CD4-positive, alpha-beta T cell treated with Interleukin-15 for 1 hour (primary cell): ENCODE data around the gene KCNIP3.

ENCODE experiments used
- DNase-seq: peaks from one replicate; pipeline ENCODE4 v3.0.0-alpha.2; 2020

KCNIP3 gene

GRCh38 chr2:95314964-95315611 lies 17.9 kb downstream of the KCNIP3 start:
- DNase-seq = no peak

GRCh38 chr2:95315801-95316411 lies 18.8 kb downstream of the KCNIP3 start:
- DNase-seq = no peak

GRCh38 chr2:95316466-95317122 lies 19.4 kb downstream of the KCNIP3 start:
- DNase-seq = no peak

- DNase-seq = no peak
Measured at GRCh38 chr2:95317123-95317500, 20.0 kb downstream of the KCNIP3 start.

- DNase-seq = no peak
Measured at GRCh38 chr2:95317665-95318425, 20.7 kb downstream of the KCNIP3 start.

- DNase-seq = no peak
Measured at GRCh38 chr2:95318431-95319220, 21.5 kb downstream of the KCNIP3 start.

- no peak for DNase-seq
Measured at GRCh38 chr2:95319481-95320343, 22.6 kb downstream of the KCNIP3 start.

- DNase-seq = no peak
Measured at GRCh38 chr2:95320344-95320712, 23.2 kb downstream of the KCNIP3 start.

GRCh38 chr2:95320986-95321767 lies 24.0 kb downstream of the KCNIP3 start:
- DNase-seq = no peak

- no peak for DNase-seq
Measured at GRCh38 chr2:95323347-95324155, 26.4 kb downstream of the KCNIP3 start.

- DNase-seq = no peak
Measured at GRCh38 chr2:95325026-95325425, 27.9 kb downstream of the KCNIP3 start.

- no peak for DNase-seq
Measured at GRCh38 chr2:95325590-95326432, 28.7 kb downstream of the KCNIP3 start.

GRCh38 chr2:95326433-95327140 lies 29.4 kb downstream of the KCNIP3 start:
- DNase-seq = no peak

- no peak for DNase-seq
Measured at GRCh38 chr2:95327861-95328260, 30.7 kb downstream of the KCNIP3 start.

GRCh38 chr2:95328358-95329125 lies 31.4 kb downstream of the KCNIP3 start:
- no peak for DNase-seq

- DNase-seq = no peak
Measured at GRCh38 chr2:95329401-95329800, 32.3 kb downstream of the KCNIP3 start.
